ENCODE results near the gene RPTOR.

DNA sequence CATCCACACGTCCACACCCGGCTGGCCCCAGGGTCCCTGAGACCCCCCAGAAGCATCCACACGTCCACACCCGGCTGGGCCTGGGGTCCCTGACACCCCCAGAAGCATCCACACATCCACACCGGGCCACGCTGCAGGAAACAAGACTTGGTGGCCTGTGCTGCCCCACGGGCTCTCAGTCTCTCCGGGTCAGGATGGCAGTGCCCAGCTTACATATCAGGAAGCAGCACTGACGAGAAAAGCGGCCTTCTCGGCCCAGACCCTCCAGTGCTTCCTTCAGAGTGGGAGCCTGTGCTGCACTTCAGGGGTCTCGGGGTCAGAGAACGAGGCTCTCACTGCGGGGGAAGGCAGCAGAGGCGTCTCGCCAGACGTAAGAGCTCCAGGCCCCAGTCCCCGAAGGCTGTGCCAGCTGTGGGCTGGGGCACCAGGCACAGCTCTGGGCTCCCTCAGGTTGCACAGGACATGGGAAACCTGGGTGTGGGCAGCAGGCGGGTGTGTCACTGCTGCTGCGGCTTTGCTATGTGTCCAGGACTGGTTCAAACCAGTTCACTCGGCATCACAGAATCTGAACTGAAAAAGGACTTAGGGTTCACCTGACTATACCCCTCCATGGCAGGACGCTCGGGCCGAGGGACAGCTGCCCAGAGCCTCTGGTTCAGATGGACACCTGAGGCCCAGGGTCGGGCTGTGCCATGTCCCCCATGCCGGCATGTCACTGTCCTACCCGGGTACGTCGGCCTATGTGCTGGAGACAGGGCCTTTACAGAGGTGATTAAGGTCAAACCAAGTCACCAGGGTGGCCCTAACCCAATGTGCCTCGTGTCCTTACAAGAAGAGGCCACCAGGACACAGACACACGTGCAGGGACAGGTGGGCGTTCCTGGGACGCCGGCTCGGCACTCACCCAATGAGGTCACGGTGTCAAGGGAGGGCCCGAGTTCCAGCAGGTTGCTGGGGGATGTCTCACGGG lies 406.8 kb downstream of the RPTOR start:
- TF ChIP-seq POLR2A (IDR thresholded peaks at IDR 0.05; ENCODE audit: low read depth) (peak; percentile 12), POLR2AphosphoS5 (IDR thresholded peaks at IDR 0.05) (no peak)
- TF ChIP-seq, protein P1, sequence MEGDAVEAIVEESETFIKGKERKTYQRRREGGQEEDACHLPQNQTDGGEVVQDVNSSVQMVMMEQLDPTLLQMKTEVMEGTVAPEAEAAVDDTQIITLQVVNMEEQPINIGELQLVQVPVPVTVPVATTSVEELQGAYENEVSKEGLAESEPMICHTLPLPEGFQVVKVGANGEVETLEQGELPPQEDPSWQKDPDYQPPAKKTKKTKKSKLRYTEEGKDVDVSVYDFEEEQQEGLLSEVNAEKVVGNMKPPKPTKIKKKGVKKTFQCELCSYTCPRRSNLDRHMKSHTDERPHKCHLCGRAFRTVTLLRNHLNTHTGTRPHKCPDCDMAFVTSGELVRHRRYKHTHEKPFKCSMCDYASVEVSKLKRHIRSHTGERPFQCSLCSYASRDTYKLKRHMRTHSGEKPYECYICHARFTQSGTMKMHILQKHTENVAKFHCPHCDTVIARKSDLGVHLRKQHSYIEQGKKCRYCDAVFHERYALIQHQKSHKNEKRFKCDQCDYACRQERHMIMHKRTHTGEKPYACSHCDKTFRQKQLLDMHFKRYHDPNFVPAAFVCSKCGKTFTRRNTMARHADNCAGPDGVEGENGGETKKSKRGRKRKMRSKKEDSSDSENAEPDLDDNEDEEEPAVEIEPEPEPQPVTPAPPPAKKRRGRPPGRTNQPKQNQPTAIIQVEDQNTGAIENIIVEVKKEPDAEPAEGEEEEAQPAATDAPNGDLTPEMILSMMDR (IDR thresholded peaks at IDR 0.05): no peak

All from esophagus muscularis mucosa (tissue), 3 donors.